H1 (cell line): Measurements from ENCODE around the gene XK. TPM values are rescaled to one million over a fixed set of nuclear protein-coding genes. Genes with fewer than 3 reads are reported as not detected.

ENCODE experiments used
- CTCF ChIA-PET: fragments of 300-600 bp; sonication (Branson Sonifier 250); formaldehyde crosslinking; loops from one replicate; lab custom pipeline; 2021; ENCODE audit not compliant: partially characterized antibody; lab: Charles Lee
- POLR2A ChIA-PET: fragments of 300-600 bp; sonication (Branson Sonifier 250); formaldehyde crosslinking; loops from one replicate; lab custom pipeline; 2021; ENCODE audit warnings: inconsistent platforms; ENCODE audit not compliant: partially characterized antibody; lab: Charles Lee
- DNase-seq, 2 experiments: peaks; one replicate each; pipeline versions ENCODE4 v3.0.0 to v3.0.0-alpha.2; 2010 to 2022; ENCODE audit warnings: low spot score in 2 of 2, low read depth in 1 of 2, mixed read lengths in 1 of 2
- FAIRE-seq: peaks from 2 replicates; lab custom pipeline; 2011; peaks lifted over from hg19 to GRCh38; lab: Jason Lieb, UNC
- H2AFZ ChIP-seq: 2 replicates; pipeline ENCODE4 v1.8.1; 2012; ENCODE audit warnings: low read length, inconsistent platforms
- H2AK5ac ChIP-seq: 2 replicates; pipeline ENCODE4 v1.6.1; 2013; ENCODE audit warnings: low read depth, low read length
- H2BK120ac ChIP-seq: replicated peaks from 2 replicates; pipeline ENCODE3; 2013; ENCODE audit warnings: low read depth, low read length, inconsistent platforms
- H2BK12ac ChIP-seq: 2 replicates; pipeline ENCODE4 v1.6.1; 2013; ENCODE audit warnings: low read depth, low read length
- H2BK15ac ChIP-seq: 2 replicates; pipeline ENCODE4 v1.6.1; 2013; ENCODE audit warnings: low read length
- H2BK20ac ChIP-seq: 2 replicates; pipeline ENCODE4 v1.6.1; 2013; ENCODE audit warnings: low read length
- H2BK5ac ChIP-seq: 2 replicates; pipeline ENCODE4 v1.6.1; 2013; ENCODE audit warnings: low read depth, low read length
- H3K14ac ChIP-seq: 2 replicates; pipeline ENCODE4 v1.6.1; 2013; ENCODE audit warnings: inconsistent platforms; ENCODE audit not compliant: insufficient read length
- H3K18ac ChIP-seq: 2 replicates; pipeline ENCODE4 v1.6.1; 2013; ENCODE audit warnings: low read length; ENCODE audit errors: extremely low read depth
- H3K23ac ChIP-seq: 2 replicates; pipeline ENCODE4 v1.6.1; 2013; ENCODE audit warnings: inconsistent platforms; ENCODE audit not compliant: insufficient read length
- H3K23me2 ChIP-seq: 2 replicates; pipeline ENCODE4 v1.6.1; 2013; ENCODE audit warnings: low read depth, low read length
- H3K27ac ChIP-seq: 2 replicates; pipeline ENCODE4 v1.6.1; 2011; ENCODE audit warnings: low read depth, low read length, inconsistent platforms
- H3K27me3 ChIP-seq, 4 experiments: replicated peaks in 1 of 4; 1 replicate in 1 of 4; 2 replicates in 3 of 4; pipeline versions ENCODE4 v1.6.1 to v1.8.1; 2011 to 2013; ENCODE audit warnings: low read length in 3 of 4, mild to moderate bottlenecking in 3 of 4, inconsistent platforms in 2 of 4, mixed read lengths in 2 of 4, moderate library complexity in 1 of 4; ENCODE audit not compliant: control insufficient read depth in 3 of 4, insufficient read depth in 3 of 4; ENCODE audit errors: extremely low read depth in 1 of 4
- H3K36me3 ChIP-seq, 4 experiments: 2 replicates each; pipeline versions ENCODE4 v1.6.1 to v1.8.1; 2011 to 2013; ENCODE audit warnings: mild to moderate bottlenecking in 4 of 4, low read length in 3 of 4, moderate library complexity in 2 of 4, control low read depth in 1 of 4, inconsistent platforms in 1 of 4; ENCODE audit not compliant: insufficient read depth in 4 of 4, control insufficient read depth in 2 of 4
- H3K4ac ChIP-seq: replicated peaks from 2 replicates; pipeline ENCODE3; 2013; ENCODE audit warnings: low read length, low read depth, mixed read lengths, inconsistent platforms; ENCODE audit not compliant: insufficient read length
- H3K4me1 ChIP-seq, 4 experiments: replicated peaks in 1 of 4; 1 replicate in 1 of 4; 2 replicates in 3 of 4; pipeline versions ENCODE4 v1.6.1 to v1.8.1; 2011 to 2013; ENCODE audit warnings: low read length in 3 of 4, inconsistent platforms in 2 of 4, mixed read lengths in 1 of 4; ENCODE audit not compliant: insufficient read depth in 4 of 4, control insufficient read depth in 3 of 4
- H3K4me2 ChIP-seq, 2 experiments: 2 replicates each; pipeline versions ENCODE4 v1.6.1 to v1.8.1; 2011 to 2013; ENCODE audit warnings: low read depth in 2 of 2, low read length in 2 of 2, control low read depth in 1 of 2, inconsistent platforms in 1 of 2, mild to moderate bottlenecking in 1 of 2; ENCODE audit not compliant: insufficient read depth in 1 of 2
- H3K4me3 ChIP-seq, 4 experiments: fragments of 200-600, 300-600 bp in 1 of 4; sonication (generic), shearing (Covaris generic), sonication (Bioruptor Twin) in 1 of 4; 2 replicates each; pipeline versions ENCODE4 v1.5.1 to v1.8.1; 2011 to 2016; ENCODE audit warnings: low read length in 4 of 4, low read depth in 3 of 4, control low read depth in 2 of 4, inconsistent platforms in 2 of 4, mild to moderate bottlenecking in 2 of 4, mixed read lengths in 1 of 4, moderate library complexity in 1 of 4; ENCODE audit not compliant: insufficient read depth in 2 of 4; ENCODE audit errors: extremely low read depth in 1 of 4
- H3K56ac ChIP-seq: replicated peaks from 2 replicates; pipeline ENCODE3; 2013; ENCODE audit warnings: low read depth, mild to moderate bottlenecking, mixed read lengths, low read length, inconsistent platforms; ENCODE audit not compliant: insufficient read length
- H3K79me1 ChIP-seq: 2 replicates; pipeline ENCODE4 v1.6.1; 2013; ENCODE audit warnings: low read depth, low read length, control low read depth
- H3K79me2 ChIP-seq, 2 experiments: 2 replicates each; pipeline versions ENCODE4 v1.6.1 to v1.8.1; 2012 to 2013; ENCODE audit warnings: low read length in 2 of 2, mild to moderate bottlenecking in 2 of 2, inconsistent platforms in 1 of 2; ENCODE audit not compliant: insufficient read depth in 2 of 2, control insufficient read depth in 1 of 2
- H3K9ac ChIP-seq, 4 experiments: replicated peaks in 1 of 4; 1 replicate in 1 of 4; 2 replicates in 3 of 4; pipeline versions ENCODE4 v1.6.1 to v1.8.1; 2011 to 2013; ENCODE audit warnings: low read depth in 3 of 4, low read length in 3 of 4, control low read depth in 2 of 4, mild to moderate bottlenecking in 2 of 4, moderate library complexity in 2 of 4, inconsistent platforms in 1 of 4; ENCODE audit errors: extremely low read depth in 1 of 4
- H3K9me3 ChIP-seq, 2 experiments: 2 replicates each; pipeline versions ENCODE4 v1.6.1 to v1.8.1; 2012 to 2013; ENCODE audit warnings: mild to moderate bottlenecking in 2 of 2, moderate library complexity in 2 of 2, control low read depth in 1 of 2, inconsistent platforms in 1 of 2, low read depth in 1 of 2, low read length in 1 of 2, mixed read lengths in 1 of 2; ENCODE audit not compliant: insufficient read depth in 2 of 2
- H4K20me1 ChIP-seq, 2 experiments: replicated peaks in 1 of 2; 2 replicates each; pipeline versions ENCODE3 to v1.8.1; 2011 to 2013; ENCODE audit warnings: inconsistent platforms in 2 of 2, low read length in 2 of 2, mild to moderate bottlenecking in 1 of 2; ENCODE audit not compliant: insufficient read depth in 2 of 2, control insufficient read depth in 1 of 2
- H4K5ac ChIP-seq: 2 replicates; pipeline ENCODE4 v1.6.1; 2013; ENCODE audit warnings: low read length, low read depth, mixed read lengths, inconsistent platforms; ENCODE audit not compliant: insufficient read length
- H4K8ac ChIP-seq: 2 replicates; pipeline ENCODE4 v1.8.0; 2013; ENCODE audit warnings: mild to moderate bottlenecking, moderate library complexity, low read length, inconsistent platforms; ENCODE audit not compliant: insufficient read depth; ENCODE audit errors: extremely low read depth
- H4K91ac ChIP-seq: replicated peaks from 2 replicates; pipeline ENCODE3; 2013; ENCODE audit warnings: low read length, mixed read lengths, inconsistent platforms; ENCODE audit not compliant: insufficient read length
- BACH1 ChIP-seq: IDR thresholded peaks from 2 replicates; pipeline ENCODE4 v1.6.1; 2012; ENCODE audit warnings: low read length, improper control_type of control experiment
- BRCA1 ChIP-seq: IDR thresholded peaks from 2 replicates; pipeline ENCODE4 v1.6.1; 2012; ENCODE audit warnings: low read depth, low read length, improper control_type of control experiment
- CBX5 ChIP-seq: fragments of 300-800, 300-1000 bp; sonication (generic); IDR thresholded peaks from 2 replicates; pipeline ENCODE4 v1.7.1; 2016; ENCODE audit warnings: antibody characterized with exemption, low read length, low read depth
- CEBPB ChIP-seq: IDR thresholded peaks from 2 replicates; pipeline ENCODE4 v1.6.1; 2012; ENCODE audit warnings: low read depth, low read length
- CHD2 ChIP-seq: IDR thresholded peaks from 2 replicates; pipeline ENCODE4 v1.6.1; 2012; ENCODE audit warnings: low read length, improper control_type of control experiment
- EZH2 ChIP-seq: fragments of 200-600 bp; sonication (generic); IDR thresholded peaks from 2 replicates; pipeline ENCODE4 v1.7.1; 2012; ENCODE audit warnings: low read depth, mild to moderate bottlenecking, moderate library complexity, low read length, inconsistent platforms; ENCODE audit not compliant: severe bottlenecking
- GABPA ChIP-seq: IDR thresholded peaks from 2 replicates; pipeline ENCODE4 v1.6.1; 2011; ENCODE audit warnings: mild to moderate bottlenecking, low read length, moderate library complexity, borderline replicate concordance; ENCODE audit not compliant: insufficient read depth
- JUND ChIP-seq: IDR thresholded peaks from 2 replicates; pipeline ENCODE4 v1.6.1; 2011; ENCODE audit warnings: mild to moderate bottlenecking, improper control_type of control experiment, low read length
- MAFK ChIP-seq: IDR thresholded peaks from 2 replicates; pipeline ENCODE4 v1.6.1; 2012; ENCODE audit warnings: low read depth, mild to moderate bottlenecking, improper control_type of control experiment, low read length
- NRF1 ChIP-seq: IDR thresholded peaks from 2 replicates; pipeline ENCODE4 v1.6.1; 2011; ENCODE audit warnings: mild to moderate bottlenecking, low read depth, low read length, improper control_type of control experiment
- RFX5 ChIP-seq: IDR thresholded peaks from 2 replicates; pipeline ENCODE4 v1.6.1; 2011; ENCODE audit warnings: low read depth, low read length, improper control_type of control experiment, borderline replicate concordance
- TAF1 ChIP-seq: IDR thresholded peaks from 2 replicates; pipeline ENCODE4 v1.6.1; 2011; ENCODE audit warnings: mild to moderate bottlenecking, low read depth, low read length
- YY1 ChIP-seq: IDR thresholded peaks from 2 replicates; pipeline ENCODE4 v1.6.1; 2011; ENCODE audit warnings: low read depth, mild to moderate bottlenecking, low read length
- ZNF274 ChIP-seq: IDR thresholded peaks from 2 replicates; pipeline ENCODE4 v1.7.0; 2012; ENCODE audit warnings: low read length, borderline replicate concordance; ENCODE audit errors: extremely low read depth
- polyA plus RNA-seq, 7 experiments: library from polyadenylated mRNA; depleted of rRNA in 3 of 7; stranded (reverse) in 5 of 7; unstranded in 2 of 7; fragments of >200 nt in 5 of 7; fragments of 200-250 nt in 2 of 7; gene quantifications; 1 replicate in 5 of 7; 2 replicates in 1 of 7; 4 replicates in 1 of 7; pipeline versions ENCODE4 v1.2.1 to v1.2.3, GENCODE V29; 2011 to 2013; ENCODE audit warnings: missing spikeins in 2 of 7, mixed read lengths in 2 of 7
- total RNA-seq: library from RNA; stranded (reverse); fragmentation: NEBNext Ultra II Directional; extraction: Animal tissue kit (Norgen Biotek cat#: 25700); gene quantifications from 2 replicates; pipeline ENCODE4 v1.2.1, GENCODE V29; 2021
- TF ChIP-seq, protein P1 (sequence below): IDR thresholded peaks from 2 replicates; pipeline ENCODE4 v1.6.1; 2012; ENCODE audit warnings: inconsistent platforms
- TF ChIP-seq, protein P2 (sequence below): IDR thresholded peaks from 2 replicates; pipeline ENCODE4 v1.6.1; 2011; ENCODE audit warnings: low read length, improper control_type of control experiment

The XK gene
- total and polyA plus RNA-seq, 2 of the 8 experiments (the other 6 are each of a cell fraction or from before 2014, with no cell fraction given): 0.76 to 0.84 TPM

DNA sequence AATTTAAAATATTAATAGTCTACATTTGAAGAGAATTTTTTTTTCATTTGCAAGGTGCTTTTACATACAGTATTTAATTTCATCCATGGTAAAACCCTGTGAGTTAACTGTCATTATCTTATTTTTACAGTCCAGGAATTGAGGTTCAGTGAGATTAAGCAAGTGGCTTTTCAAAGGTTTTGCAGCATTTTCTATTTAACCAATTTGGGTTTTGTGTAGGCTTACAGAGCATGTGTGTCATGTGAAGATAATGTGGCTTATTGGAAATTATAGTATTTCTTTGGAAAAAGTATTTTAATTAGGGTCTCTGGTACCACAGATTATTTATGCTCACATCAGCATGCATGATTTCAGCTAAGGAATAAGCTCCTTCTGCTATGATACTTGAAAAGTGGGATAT lies 4.5 kb downstream of the XK start:
- Histone ChIP-seq H2BK12ac (no peak overlapping the region), H3K27ac (no peak overlapping the region), H3K23me2 (peaks cover 2% of the 10 kb centered on the region; the same call in 1 of the 2 replicates), H2BK15ac (no peak overlapping the region), H3K9me3 (no peaks in the 10 kb centered on the region), H4K8ac (no peak overlapping the region), H3K79me2 (no peaks in the 10 kb centered on the region), H3K4me3 (no peak overlapping the region), H3K56ac (no peak overlapping the region), H3K79me1 (no peaks in the 10 kb centered on the region), H2BK5ac (no peak overlapping the region), H3K36me3 (no peaks in the 10 kb centered on the region), H3K23ac (no peak overlapping the region), H4K20me1 (no peaks in the 10 kb centered on the region), H3K4ac (no peak overlapping the region), H2BK20ac (no peak overlapping the region), H2BK120ac (no peak overlapping the region), H3K4me1 (peaks cover 0 to 4% (median 1%) of the 10 kb centered on the region in 4 experiments; a peak in 3 of 7 replicates), H3K4me2 (no peak overlapping the region), H2AFZ (no peak overlapping the region), H3K9ac (no peak overlapping the region), H3K27me3 (peaks cover 0 to 10% (median 8%) of the 10 kb centered on the region in 4 experiments; a peak in 6 of 7 replicates), H2AK5ac (no peak overlapping the region), H3K14ac (no peak overlapping the region), H3K18ac (no peak overlapping the region), H4K91ac (no peak overlapping the region), H4K5ac (no peak overlapping the region)
- POLR2A ChIA-PET: no interaction called here
- CTCF ChIA-PET: no interaction called here
- DNase-seq (no peak), FAIRE-seq (no peak)
- TF ChIP-seq JUND (no peak), CHD2 (no peak), CEBPB (no peak), EZH2 (no peak), BACH1 (no peak), RFX5 (no peak), TAF1 (no peak), ZNF274 (no peak), BRCA1 (no peak), NRF1 (no peak), YY1 (no peak), MAFK (no peak), CBX5 (no peak), GABPA (no peak)
- TF ChIP-seq, protein P1, sequence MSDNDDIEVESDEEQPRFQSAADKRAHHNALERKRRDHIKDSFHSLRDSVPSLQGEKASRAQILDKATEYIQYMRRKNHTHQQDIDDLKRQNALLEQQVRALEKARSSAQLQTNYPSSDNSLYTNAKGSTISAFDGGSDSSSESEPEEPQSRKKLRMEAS: no peak
- TF ChIP-seq, protein P2, sequence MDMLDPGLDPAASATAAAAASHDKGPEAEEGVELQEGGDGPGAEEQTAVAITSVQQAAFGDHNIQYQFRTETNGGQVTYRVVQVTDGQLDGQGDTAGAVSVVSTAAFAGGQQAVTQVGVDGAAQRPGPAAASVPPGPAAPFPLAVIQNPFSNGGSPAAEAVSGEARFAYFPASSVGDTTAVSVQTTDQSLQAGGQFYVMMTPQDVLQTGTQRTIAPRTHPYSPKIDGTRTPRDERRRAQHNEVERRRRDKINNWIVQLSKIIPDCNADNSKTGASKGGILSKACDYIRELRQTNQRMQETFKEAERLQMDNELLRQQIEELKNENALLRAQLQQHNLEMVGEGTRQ: no peak
